ENCODE results near the gene LRRC8E. TPM values are rescaled to one million over a fixed set of nuclear protein-coding genes. Genes with fewer than 3 reads are reported as not detected.

LRRC8E gene
- total and polyA plus RNA-seq, 4 donors = 1.8 to 3.3 (median 2.4) TPM; not detected in 1

DNA sequence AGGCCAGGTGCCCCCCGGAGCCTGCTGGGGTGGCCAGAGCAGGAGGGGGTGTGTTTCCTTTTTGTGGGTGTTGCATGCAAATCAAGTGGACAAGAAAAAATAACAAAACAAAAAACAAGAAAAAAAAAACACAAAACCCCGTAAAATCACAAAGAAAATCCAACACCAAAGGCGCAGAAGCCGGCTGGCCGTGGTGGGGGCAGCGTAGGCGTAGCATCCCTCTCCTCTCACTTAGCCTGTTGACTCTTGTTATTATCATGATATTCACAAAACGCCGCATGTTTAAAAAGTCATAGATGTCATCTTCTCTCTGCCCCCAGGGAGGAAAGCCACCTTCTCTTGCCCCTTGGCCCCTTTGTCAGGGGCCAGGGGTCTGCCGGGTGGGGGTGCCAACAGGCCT, 25.3 kb downstream of the LRRC8E start:
- H3K9ac ChIP-seq (ENCODE audit: low read depth in 1 of 2, low read length in 2 of 2) = no peak overlapping the region
- H3K36me3 ChIP-seq (ENCODE audit: control insufficient read depth in 4 of 4, insufficient read depth in 3 of 4, low read depth in 1 of 4, low read length in 3 of 4) = peaks cover 0 to 27% (median 11%) of the 10 kb centered on the region in 4 donors
- WGBS = 72% methylated on average over 10 of the region's 10 CpGs
- H3K27me3 ChIP-seq (ENCODE audit: control insufficient read depth in 4 of 4, insufficient read depth in 4 of 4, low read length in 3 of 4) = no peaks in the 10 kb centered on the region
- no peak overlapping the region for H3K4me3 ChIP-seq (ENCODE audit: low read depth in 1 of 3, low read length in 3 of 3)
- peaks cover 15 to 41% (median 23%) of the 10 kb centered on the region in 4 donors for H3K4me1 ChIP-seq (ENCODE audit: control insufficient read depth in 4 of 4, insufficient read depth in 4 of 4, low read length in 3 of 4)
- TF ChIP-seq FOXA1 (IDR thresholded peaks at IDR 0.05) = no peak
- TF ChIP-seq HNF4G (IDR thresholded peaks at IDR 0.05) = no peak
- no peak for TF ChIP-seq CTCF (IDR thresholded peaks at IDR 0.05; ENCODE audit: low read depth, low read length, missing input control)
- TF ChIP-seq, protein P1, sequence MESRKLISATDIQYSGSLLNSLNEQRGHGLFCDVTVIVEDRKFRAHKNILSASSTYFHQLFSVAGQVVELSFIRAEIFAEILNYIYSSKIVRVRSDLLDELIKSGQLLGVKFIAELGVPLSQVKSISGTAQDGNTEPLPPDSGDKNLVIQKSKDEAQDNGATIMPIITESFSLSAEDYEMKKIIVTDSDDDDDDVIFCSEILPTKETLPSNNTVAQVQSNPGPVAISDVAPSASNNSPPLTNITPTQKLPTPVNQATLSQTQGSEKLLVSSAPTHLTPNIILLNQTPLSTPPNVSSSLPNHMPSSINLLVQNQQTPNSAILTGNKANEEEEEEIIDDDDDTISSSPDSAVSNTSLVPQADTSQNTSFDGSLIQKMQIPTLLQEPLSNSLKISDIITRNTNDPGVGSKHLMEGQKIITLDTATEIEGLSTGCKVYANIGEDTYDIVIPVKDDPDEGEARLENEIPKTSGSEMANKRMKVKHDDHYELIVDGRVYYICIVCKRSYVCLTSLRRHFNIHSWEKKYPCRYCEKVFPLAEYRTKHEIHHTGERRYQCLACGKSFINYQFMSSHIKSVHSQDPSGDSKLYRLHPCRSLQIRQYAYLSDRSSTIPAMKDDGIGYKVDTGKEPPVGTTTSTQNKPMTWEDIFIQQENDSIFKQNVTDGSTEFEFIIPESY (IDR thresholded peaks at IDR 0.05) = no peak
- TF ChIP-seq GABPA (IDR thresholded peaks at IDR 0.05 in 1 of 2, conservative IDR thresholded peaks at IDR 0.05 in 1 of 2) = no peak
- TF ChIP-seq EGR1 (IDR thresholded peaks at IDR 0.05; ENCODE audit: low read depth in 2 of 2) = no peak
- TF ChIP-seq RAD21 (IDR thresholded peaks at IDR 0.05) = no peak
- no peak for TF ChIP-seq REST (IDR thresholded peaks at IDR 0.05)
- no peak for TF ChIP-seq RXRA (IDR thresholded peaks at IDR 0.05)
- TF ChIP-seq FOXA2 (IDR thresholded peaks at IDR 0.05) = no peak
- TF ChIP-seq NR2F2 (IDR thresholded peaks at IDR 0.05) = no peak
- no peak for TF ChIP-seq ATF3 (IDR thresholded peaks at IDR 0.05)
- no peak for TF ChIP-seq TAF1 (conservative IDR thresholded peaks at IDR 0.05)
- TF ChIP-seq JUND (IDR thresholded peaks at IDR 0.05) = no peak
- TF ChIP-seq SP1 (IDR thresholded peaks at IDR 0.05) = no peak
- no peak for TF ChIP-seq HNF4A (conservative IDR thresholded peaks at IDR 0.05)
- no peak for TF ChIP-seq MAX (IDR thresholded peaks at IDR 0.05)
- TF ChIP-seq YY1 (IDR thresholded peaks at IDR 0.05) = no peak
- H3K27ac ChIP-seq (ENCODE audit: low read depth in 1 of 2, low read length in 2 of 2) = no peak overlapping the region
- DNase-seq (ENCODE audit: low spot score) = no peak
- no peaks in the 10 kb centered on the region for H3K9me3 ChIP-seq (ENCODE audit: control insufficient read depth in 4 of 4, low read length in 3 of 4)
